HG02623 (cell line): ENCODE results near the gene MYL5.
"Not testable (repeated sequence)": the region's sequence is repeated elsewhere in the genome, so short reads cannot be mapped to it uniquely, and the experiment has no call there.

Experiments
- ATAC-seq: cut with Tn5 transposase; IDR thresholded peaks from one replicate; pipeline ENCODE4 v1.9.1; 2021; ENCODE audit warnings: moderate library complexity; ENCODE audit not compliant: unreplicated experiment

Gene MYL5

GRCh38 chr4:656436-657337, 17.7 kb upstream of the MYL5 start:
- ATAC-seq: no peak

GRCh38 chr4:657338-657833, 17.0 kb upstream of the MYL5 start:
- no peak for ATAC-seq

DNA sequence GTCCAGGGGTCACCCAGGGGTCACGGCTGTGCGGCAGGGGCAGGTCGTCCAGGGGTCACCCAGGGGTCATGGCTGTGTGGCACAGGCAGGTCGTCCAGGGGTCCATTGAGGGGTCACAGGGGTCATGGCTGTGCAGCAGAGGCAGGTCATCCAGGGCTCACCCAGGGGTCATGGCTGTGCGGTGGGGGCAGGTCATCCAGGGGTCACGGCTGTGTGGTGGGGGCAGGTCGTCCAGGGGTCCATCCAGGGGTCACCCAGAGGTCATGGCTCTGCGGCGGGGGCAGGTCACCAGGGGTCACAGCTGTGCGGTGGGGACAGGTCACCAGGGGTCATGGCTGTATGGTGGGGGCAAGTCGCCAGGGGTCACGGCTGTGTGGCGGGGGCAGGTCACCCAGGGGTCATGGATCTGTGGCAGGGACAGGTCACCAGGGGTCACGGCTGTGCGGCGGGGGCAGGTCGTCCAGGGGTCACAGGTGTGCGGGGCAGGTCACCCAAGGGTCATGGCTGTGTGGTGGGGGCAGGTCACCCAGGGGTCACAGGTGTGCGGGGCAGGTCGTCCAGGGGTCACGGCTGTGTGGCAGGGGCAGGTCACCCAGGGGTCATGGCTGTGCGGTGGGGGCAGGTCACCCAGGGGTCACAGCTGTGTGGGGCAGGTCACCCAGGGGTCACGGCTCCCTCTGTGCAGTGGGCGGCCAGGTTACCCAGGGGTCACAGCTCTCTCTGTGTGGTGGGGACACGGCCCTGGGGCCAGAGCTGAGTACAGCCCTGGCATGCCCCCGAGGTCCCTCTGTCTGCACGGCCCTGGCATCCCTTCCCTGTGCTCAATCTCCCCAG, 16.3 kb upstream of the MYL5 start:
- no peak for ATAC-seq

DNA sequence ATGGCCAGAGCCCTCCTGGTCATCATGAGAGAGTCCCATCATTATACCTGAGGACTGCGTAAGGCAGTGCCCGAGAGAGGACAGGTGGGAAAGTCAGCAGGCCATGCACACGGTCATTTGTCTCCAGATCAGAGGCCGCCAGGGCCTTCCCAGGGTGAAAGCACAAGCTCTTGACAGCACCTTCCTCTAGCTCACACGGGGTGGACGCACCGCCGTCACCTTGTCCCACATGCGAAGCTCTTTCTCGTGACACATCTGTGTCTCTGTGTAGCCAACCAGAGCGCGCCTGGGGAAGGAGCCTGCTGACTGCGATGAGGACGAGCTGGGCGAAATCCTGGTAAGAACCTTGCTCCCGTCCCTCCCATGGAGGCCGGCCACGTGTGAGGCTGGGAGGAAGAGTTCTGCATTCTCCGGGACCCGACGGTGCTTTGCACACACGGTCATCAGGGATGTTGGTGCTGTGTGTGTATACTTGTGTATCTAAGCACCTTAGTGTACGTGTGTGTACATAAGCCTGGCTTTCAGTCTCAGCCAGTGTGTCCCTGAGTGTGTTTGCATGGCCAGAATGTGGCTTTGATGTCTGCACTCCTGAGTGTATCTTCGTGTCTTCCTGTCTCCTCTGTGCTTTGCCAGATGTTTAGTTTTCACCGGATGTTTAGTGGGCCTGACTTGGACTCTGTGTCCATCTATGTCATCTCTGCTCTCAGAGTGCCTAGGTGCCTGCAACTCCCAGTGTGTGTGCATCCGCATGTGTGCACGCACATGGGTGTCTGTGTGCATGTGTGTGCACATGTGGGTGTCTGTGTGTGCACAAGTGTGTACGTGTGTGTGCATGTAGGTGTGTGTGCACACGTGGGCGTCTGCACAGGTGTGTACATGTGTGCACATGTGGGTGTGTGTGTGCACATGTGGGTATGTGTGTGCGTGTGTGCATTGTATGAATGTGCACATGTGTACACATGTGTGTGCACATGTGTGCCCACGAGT, 15.4 kb upstream of the MYL5 start:
- ATAC-seq: no peak

DNA sequence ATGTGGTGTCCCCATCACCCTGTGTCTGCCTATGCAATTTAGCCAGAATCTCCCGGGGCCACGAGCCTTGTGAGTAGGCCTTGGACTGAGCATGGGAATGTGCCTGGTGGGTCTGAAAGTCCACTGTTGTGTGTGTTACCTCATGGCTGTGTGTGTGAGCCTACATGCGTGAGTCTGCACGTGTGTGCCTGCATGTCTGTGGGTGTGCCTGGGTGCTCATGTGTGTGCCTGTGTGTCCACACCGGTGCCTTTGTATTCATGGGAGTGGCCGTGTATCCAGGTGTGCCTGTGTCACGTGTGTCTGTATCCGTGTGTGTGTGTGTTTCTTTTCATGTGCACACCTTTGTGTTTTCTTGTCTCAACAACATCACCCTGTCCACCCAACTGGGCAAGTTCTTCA, 14.5 kb upstream of the MYL5 start:
- no peak for ATAC-seq

GRCh38 chr4:660401-660800, 13.9 kb upstream of the MYL5 start:
- ATAC-seq: no peak

DNA sequence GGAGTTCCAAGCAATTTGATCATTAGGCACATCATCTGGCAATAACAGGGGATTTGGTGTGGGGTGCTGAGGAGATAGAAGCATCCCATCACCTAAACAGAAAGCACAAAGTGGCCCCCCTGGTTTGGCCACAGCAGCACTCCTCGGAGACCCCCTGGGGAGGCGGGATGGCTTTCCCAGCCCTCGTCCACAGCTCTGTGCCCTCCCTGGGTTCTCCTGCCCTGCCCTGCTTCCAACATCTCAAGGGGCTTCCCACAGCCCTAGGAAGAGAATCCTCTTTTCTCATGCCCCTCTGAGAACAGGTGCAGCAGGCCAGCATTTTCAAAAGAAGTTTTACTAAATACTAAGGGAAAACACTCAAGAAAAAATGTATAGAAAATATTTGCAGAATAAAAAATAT, 13.1 kb upstream of the MYL5 start:
- no peak for ATAC-seq

- ATAC-seq: no peak
These were observed 12.2 kb upstream of the MYL5 start for GRCh38 chr4:661881-662761.

GRCh38 chr4:663046-663437, 11.3 kb upstream of the MYL5 start:
- no peak for ATAC-seq

DNA sequence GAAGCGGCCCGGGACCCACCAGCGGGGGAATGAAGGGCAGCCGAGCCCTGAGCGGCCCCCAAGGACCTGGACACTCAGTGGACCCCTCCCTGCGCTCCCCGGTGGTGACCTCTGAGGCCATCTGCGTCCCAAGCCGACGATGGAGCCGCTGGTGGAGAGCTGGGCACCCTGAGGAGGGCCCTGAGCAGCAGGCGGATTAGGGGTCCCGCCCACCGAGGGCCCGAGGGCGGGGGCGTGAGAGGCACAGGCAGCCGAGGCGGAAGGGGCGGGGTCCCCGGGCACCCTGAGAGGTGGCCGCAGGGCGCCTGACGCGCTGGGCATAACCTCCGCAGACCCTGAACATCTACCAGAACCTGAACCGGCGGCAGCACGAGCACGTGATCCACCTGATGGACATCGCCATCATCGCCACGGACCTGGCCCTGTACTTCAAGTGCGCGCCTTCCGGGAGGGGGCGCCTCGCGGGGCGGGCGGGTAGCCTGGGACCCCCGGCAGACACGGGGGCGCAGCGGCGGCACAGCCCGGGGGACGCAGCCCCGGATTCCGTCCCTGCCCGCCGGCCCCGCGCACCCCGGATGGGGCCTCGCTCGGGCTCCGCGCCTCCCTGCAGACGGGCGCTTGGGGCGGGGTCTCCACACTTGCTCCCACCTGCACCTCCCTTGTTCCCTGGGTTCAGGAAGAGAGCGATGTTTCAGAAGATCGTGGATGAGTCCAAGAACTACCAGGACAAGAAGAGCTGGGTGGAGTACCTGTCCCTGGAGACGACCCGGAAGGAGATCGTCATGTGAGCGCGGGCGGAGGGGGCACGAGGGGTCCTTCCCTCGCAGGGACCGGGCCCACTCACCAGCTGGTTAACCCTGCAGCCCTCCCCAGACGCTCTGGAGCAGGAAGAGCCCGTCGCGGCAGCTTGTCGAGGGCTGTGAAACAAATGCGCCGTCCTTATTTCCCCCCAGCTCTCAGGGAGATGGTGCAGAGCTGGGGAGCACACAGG, 10.6 kb upstream of the MYL5 start:
- ATAC-seq: no peak

DNA sequence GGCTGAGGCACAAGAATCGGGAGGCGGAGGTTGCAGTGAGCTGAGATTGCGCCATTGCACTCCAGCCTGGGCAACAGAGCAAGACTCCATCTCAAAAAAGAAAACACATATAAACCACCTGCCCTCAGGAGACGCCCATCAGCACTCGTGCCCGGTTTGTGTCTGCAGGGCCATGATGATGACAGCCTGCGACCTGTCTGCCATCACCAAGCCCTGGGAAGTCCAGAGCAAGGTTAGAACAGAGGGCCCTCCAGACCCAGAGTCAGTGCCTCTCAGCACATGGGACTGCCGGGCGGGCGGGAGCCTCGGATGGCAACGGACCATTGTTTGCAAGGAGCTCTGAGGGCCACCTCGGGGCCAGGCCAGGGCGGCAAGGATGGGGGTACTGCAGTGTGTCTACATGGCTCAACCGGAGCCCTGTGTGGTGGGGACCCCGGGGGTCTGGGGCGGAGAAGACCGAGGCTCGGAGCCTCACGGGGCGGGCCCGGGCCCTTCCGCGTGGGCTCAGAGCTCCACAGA, 9.6 kb upstream of the MYL5 start:
- ATAC-seq: no peak

DNA sequence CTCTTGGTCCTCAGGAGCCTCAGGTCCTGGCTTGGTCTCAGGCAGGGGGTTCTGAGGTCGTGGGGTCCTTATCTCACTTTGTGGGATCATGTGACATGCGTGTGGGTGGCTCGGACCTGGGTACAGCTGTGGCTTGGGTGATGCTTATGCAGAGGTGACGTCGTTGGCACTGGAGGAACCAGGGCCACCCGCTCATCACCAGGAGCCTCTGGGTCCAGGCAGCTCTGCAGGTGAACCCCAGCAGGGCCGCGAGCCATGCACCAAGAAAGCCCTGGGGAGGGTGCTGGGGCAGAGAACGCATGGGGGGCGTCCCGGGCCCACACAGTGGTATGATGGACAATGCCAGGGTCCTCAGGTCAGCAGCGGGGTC, 9.0 kb upstream of the MYL5 start:
- ATAC-seq: no peak

- ATAC-seq: no peak
These were observed 8.4 kb upstream of the MYL5 start for GRCh38 chr4:665751-666435.

DNA sequence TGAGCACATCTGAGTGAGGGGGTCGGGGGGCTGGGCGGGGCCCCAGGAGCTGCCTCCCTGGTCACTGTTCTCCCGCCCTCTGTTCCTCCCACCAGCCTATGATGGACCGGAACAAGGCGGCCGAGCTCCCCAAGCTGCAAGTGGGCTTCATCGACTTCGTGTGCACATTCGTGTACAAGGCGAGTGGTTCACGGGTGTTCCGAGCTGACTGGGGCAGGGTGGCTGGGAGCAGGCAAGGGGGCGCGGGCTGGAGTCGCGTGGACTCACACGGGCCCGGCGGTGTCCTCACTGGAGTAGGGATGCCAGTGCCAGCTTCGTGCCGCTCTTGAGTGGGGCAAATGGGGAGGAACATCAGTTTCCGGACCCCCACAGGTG, 7.9 kb upstream of the MYL5 start:
- ATAC-seq: no peak

DNA sequence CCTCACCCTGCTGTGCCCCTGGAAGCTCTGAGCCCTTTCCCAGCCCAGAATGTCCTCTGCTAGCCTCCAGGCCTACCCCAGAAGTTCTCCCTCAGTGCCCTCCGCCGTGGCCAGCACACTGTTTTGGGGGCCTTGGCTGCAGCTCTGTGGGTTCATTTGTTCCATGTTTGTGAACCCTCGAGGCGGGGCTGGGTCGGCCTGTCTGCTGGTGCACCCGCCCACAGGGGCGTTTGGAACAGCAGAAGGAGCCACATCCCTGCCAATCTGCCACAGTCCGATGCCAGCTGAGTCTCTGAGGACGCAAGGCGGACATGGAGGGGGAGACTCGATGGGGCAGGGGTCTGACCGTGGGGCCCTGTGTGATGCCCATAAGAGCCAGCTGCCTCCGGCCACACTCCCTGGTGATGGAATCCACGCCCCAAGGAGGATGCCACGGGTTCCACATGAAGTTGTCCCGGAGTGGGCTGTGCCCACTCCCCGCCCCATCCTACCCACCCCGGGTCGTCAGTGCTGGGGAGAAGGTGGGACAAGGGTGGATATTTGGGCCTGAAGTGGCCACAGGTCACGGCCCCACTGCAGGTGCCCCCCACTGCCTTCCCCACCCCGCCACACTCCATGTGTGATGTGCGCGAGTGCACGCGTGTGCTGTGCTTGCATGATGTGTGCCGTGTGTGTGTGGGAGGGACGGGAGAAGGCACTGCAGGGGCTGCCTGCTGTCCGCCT, 7.4 kb upstream of the MYL5 start:
- no peak for ATAC-seq

- ATAC-seq: no peak
These were observed 6.8 kb upstream of the MYL5 start for GRCh38 chr4:667545-667925.

DNA sequence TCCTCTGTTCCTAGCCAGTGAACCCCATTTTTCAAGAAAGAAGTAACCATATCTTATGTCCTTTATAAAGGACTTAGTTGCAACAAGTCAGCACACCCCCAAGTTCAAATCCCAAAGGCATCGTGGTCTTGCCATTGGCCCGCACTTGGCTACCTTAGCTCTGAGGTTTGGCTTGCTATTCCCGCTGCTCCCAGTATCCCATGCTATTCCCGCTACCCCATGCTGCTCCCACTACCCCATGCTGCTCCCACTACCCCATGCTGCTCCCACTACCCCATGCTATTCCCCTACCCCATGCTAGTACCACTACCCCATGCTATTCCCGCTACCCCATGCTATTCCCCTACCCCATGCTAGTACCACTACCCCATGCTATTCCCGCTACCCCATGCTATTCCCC, 6.1 kb upstream of the MYL5 start:
- not testable (repeated sequence) for ATAC-seq
